Stimulated activated naive CD8-positive, alpha-beta T cell treated with anti-CD3 and anti-CD28 coated beads, Interleukin-15, amount 100 ng/mL, for 72 hours (primary cell): Measurements from ENCODE around the gene SMIM20.
A peak's percentile ranks its signal among the peaks of the same experiment; 100 is the strongest.

Experiments
- ATAC-seq: fragments of 150-1000 bp; cut with Tn5 transposase; 2 replicates; pipeline ENCODE4 v1.10.0; 2021; ENCODE audit warnings: mild to moderate bottlenecking, moderate library complexity
- DNase-seq, 2 donors: peaks; one replicate each; pipeline ENCODE4 v3.0.0; 2021 to 2022
- H3K27ac Mint-ChIP-seq, 2 donors: one replicate each; pipeline ENCODE4 v1.8.0; 2022; ENCODE audit warnings: mild to moderate bottlenecking in 2 of 2, mixed read lengths in 2 of 2, moderate library complexity in 2 of 2
- H3K27me3 Mint-ChIP-seq: one replicate; pipeline ENCODE4 v1.8.0; 2022; ENCODE audit warnings: mixed read lengths
- H3K4me1 Mint-ChIP-seq: one replicate; pipeline ENCODE4 v1.8.0; 2022; ENCODE audit warnings: mild to moderate bottlenecking, mixed read lengths
- H3K4me3 Mint-ChIP-seq, 2 donors: one replicate each; pipeline ENCODE4 v1.8.0; 2022; ENCODE audit warnings: mild to moderate bottlenecking in 2 of 2, mixed read lengths in 2 of 2, moderate library complexity in 1 of 2
- H3K9me3 Mint-ChIP-seq, 2 donors: one replicate each; pipeline ENCODE4 v1.8.0; 2022; ENCODE audit warnings: mixed read lengths in 2 of 2

SMIM20 gene

GRCh38 chr4:25954293-25954904 is 40.4 kb downstream of the SMIM20 start:
- DNase-seq (no peak), ATAC-seq (no peak)
- H3K27me3 Mint-ChIP-seq = peaks cover 41% of the 10 kb centered on the region

GRCh38 chr4:25955705-25956104 is 41.7 kb downstream of the SMIM20 start:
- DNase-seq = no peak

More at GRCh38 chr4:25954293-25954904, 40.4 kb downstream of the SMIM20 start:
- Mint-ChIP-seq H3K27ac (no peak overlapping the region), H3K4me1 (peaks cover 23% of the 10 kb centered on the region), H3K4me3 (no peak overlapping the region), H3K9me3 (peaks cover 0 to 6% of the 10 kb centered on the region in 2 donors)

GRCh38 chr4:25956260-25956659 is 42.2 kb downstream of the SMIM20 start:
- Mint-ChIP-seq H3K9me3 (peaks cover 0 to 6% of the 10 kb centered on the region in 2 donors), H3K4me1 (peaks cover 10% of the 10 kb centered on the region), H3K4me3 (no peak overlapping the region), H3K27me3 (peaks cover 22% of the 10 kb centered on the region), H3K27ac (no peak overlapping the region)
- DNase-seq (no peak), ATAC-seq (no peak)

More at GRCh38 chr4:25955705-25956104, 41.7 kb downstream of the SMIM20 start:
- Mint-ChIP-seq H3K4me1 (peaks cover 16% of the 10 kb centered on the region), H3K9me3 (peaks cover 0 to 6% of the 10 kb centered on the region in 2 donors), H3K27ac (no peak overlapping the region), H3K27me3 (peaks cover 28% of the 10 kb centered on the region), H3K4me3 (no peak overlapping the region)
- no peak for ATAC-seq

GRCh38 chr4:25958110-25958509 is 44.1 kb downstream of the SMIM20 start:
- H3K4me3 Mint-ChIP-seq = no peak overlapping the region
- H3K27ac Mint-ChIP-seq = no peak overlapping the region
- H3K4me1 Mint-ChIP-seq = no peaks in the 10 kb centered on the region

GRCh38 chr4:25962393-25962792 is 48.4 kb downstream of the SMIM20 start:
- H3K27me3 Mint-ChIP-seq = no peaks in the 10 kb centered on the region
- no peaks in the 10 kb centered on the region for H3K4me1 Mint-ChIP-seq
- no peak overlapping the region for H3K27ac Mint-ChIP-seq
- no peaks in the 10 kb centered on the region for H3K9me3 Mint-ChIP-seq
- DNase-seq = no peak
- H3K4me3 Mint-ChIP-seq = no peak overlapping the region
- no peak for ATAC-seq

More at GRCh38 chr4:25958110-25958509, 44.1 kb downstream of the SMIM20 start:
- no peak for DNase-seq
- Mint-ChIP-seq H3K9me3 (peaks cover 0 to 6% of the 10 kb centered on the region in 2 donors), H3K27me3 (peaks cover 7% of the 10 kb centered on the region)
- ATAC-seq = no peak

GRCh38 chr4:25965629-25966028 is 51.6 kb downstream of the SMIM20 start:
- DNase-seq = no peak
- peaks cover 10% of the 10 kb centered on the region for H3K4me1 Mint-ChIP-seq
- no peak for ATAC-seq
- peaks cover 21% of the 10 kb centered on the region for H3K27me3 Mint-ChIP-seq
- H3K9me3 Mint-ChIP-seq = no peaks in the 10 kb centered on the region
- H3K4me3 Mint-ChIP-seq = no peak overlapping the region
- no peak overlapping the region for H3K27ac Mint-ChIP-seq

- Mint-ChIP-seq H3K27ac (no peak overlapping the region), H3K9me3 (no peaks in the 10 kb centered on the region), H3K4me3 (no peak overlapping the region), H3K27me3 (peaks cover 21% of the 10 kb centered on the region), H3K4me1 (peaks cover 10% of the 10 kb centered on the region)
- ATAC-seq = no peak
- DNase-seq = no peak
Measured at GRCh38 chr4:25966171-25966570, 52.2 kb downstream of the SMIM20 start.

GRCh38 chr4:25969374-25970155 is 55.5 kb downstream of the SMIM20 start:
- Mint-ChIP-seq H3K4me3 (no peak overlapping the region), H3K27ac (no peak overlapping the region)
- ATAC-seq = no peak

GRCh38 chr4:25970226-25970675 is 56.2 kb downstream of the SMIM20 start:
- H3K4me3 Mint-ChIP-seq = no peak overlapping the region
- DNase-seq (no peak), ATAC-seq (no peak)
- peaks cover 21% of the 10 kb centered on the region for H3K27me3 Mint-ChIP-seq
- peaks cover 10% of the 10 kb centered on the region for H3K4me1 Mint-ChIP-seq
- H3K27ac Mint-ChIP-seq = peak overlapping the region; percentile 5 to 34
- H3K9me3 Mint-ChIP-seq = no peaks in the 10 kb centered on the region

More at GRCh38 chr4:25969374-25970155, 55.5 kb downstream of the SMIM20 start:
- Mint-ChIP-seq H3K9me3 (no peaks in the 10 kb centered on the region), H3K4me1 (peaks cover 10% of the 10 kb centered on the region), H3K27me3 (peaks cover 21% of the 10 kb centered on the region)
- no peak for DNase-seq

GRCh38 chr4:25970691-25971432 is 56.8 kb downstream of the SMIM20 start:
- H3K9me3 Mint-ChIP-seq = no peaks in the 10 kb centered on the region
- no peak for DNase-seq
- no peak for ATAC-seq
- no peak overlapping the region for H3K27ac Mint-ChIP-seq
- peaks cover 21% of the 10 kb centered on the region for H3K27me3 Mint-ChIP-seq
- H3K4me3 Mint-ChIP-seq = no peak overlapping the region
- H3K4me1 Mint-ChIP-seq = peaks cover 10% of the 10 kb centered on the region

GRCh38 chr4:25972366-25972765 is 58.3 kb downstream of the SMIM20 start:
- H3K27me3 Mint-ChIP-seq = peaks cover 21% of the 10 kb centered on the region
- ATAC-seq = no peak
- DNase-seq = no peak
- H3K27ac Mint-ChIP-seq = no peak overlapping the region
- H3K4me1 Mint-ChIP-seq = peaks cover 10% of the 10 kb centered on the region
- H3K9me3 Mint-ChIP-seq = no peaks in the 10 kb centered on the region
- no peak overlapping the region for H3K4me3 Mint-ChIP-seq

- H3K27ac Mint-ChIP-seq = no peak overlapping the region
- H3K4me1 Mint-ChIP-seq = peaks cover 10% of the 10 kb centered on the region
- H3K9me3 Mint-ChIP-seq = no peaks in the 10 kb centered on the region
- H3K4me3 Mint-ChIP-seq = no peak overlapping the region
- DNase-seq (no peak), ATAC-seq (no peak)
- H3K27me3 Mint-ChIP-seq = peaks cover 21% of the 10 kb centered on the region
Measured at GRCh38 chr4:25972984-25973745, 59.1 kb downstream of the SMIM20 start.

- no peak for DNase-seq
- H3K27me3 Mint-ChIP-seq = no peaks in the 10 kb centered on the region
- H3K4me3 Mint-ChIP-seq = no peak overlapping the region
- H3K9me3 Mint-ChIP-seq = no peaks in the 10 kb centered on the region
- no peaks in the 10 kb centered on the region for H3K4me1 Mint-ChIP-seq
- H3K27ac Mint-ChIP-seq = no peak overlapping the region
- ATAC-seq = no peak
Measured at GRCh38 chr4:25976780-25977179, 62.8 kb downstream of the SMIM20 start.

GRCh38 chr4:25977397-25978170 is 63.6 kb downstream of the SMIM20 start:
- Mint-ChIP-seq H3K4me1 (no peaks in the 10 kb centered on the region), H3K27me3 (no peaks in the 10 kb centered on the region), H3K4me3 (no peak overlapping the region), H3K27ac (peak overlapping the region in 1 of 2 donors; percentile 7), H3K9me3 (no peaks in the 10 kb centered on the region)
- ATAC-seq = no peak
- no peak for DNase-seq
